ENCODE data around the gene NDUFA12.

DNA sequence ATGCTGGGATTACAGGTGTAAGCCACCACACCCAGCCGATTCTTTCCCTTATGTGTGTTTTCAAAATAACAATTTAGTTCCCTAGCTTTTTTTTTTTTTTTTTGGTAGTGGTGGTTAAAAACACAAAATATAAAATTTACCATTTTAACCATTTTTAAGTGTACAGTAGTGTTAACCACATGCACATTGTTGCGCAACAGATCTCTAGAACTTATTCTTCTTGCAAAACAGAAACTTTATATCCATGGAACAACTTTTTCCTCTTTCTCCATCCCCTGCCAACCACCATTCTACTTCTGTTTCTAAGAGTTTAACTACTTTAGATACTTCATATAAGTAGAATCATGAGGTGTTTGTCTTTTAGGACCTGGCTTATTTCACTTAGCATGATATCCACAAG lies 1.1 kb upstream of the NDUFA12 start:
- TF ChIP-seq CTCF (IDR thresholded peaks at IDR 0.05) (no peak), POLR2AphosphoS5 (IDR thresholded peaks at IDR 0.05) (no peak)
